Ishikawa (cell line): ENCODE results near the gene SV2C.

Source experiments
- CEBPB ChIP-seq: IDR thresholded peaks from 2 replicates; pipeline ENCODE4 v1.6.1; 2012
- CREB1 ChIP-seq: IDR thresholded peaks from 2 replicates; pipeline ENCODE4 v1.6.1; 2012; ENCODE audit warnings: low read depth
- EGR1 ChIP-seq: IDR thresholded peaks from 2 replicates; pipeline ENCODE4 v1.6.1; 2012
- EP300 ChIP-seq: IDR thresholded peaks from 2 replicates; pipeline ENCODE4 v1.6.1; 2012; ENCODE audit warnings: borderline replicate concordance
- FOXM1 ChIP-seq: IDR thresholded peaks from 2 replicates; pipeline ENCODE4 v1.6.1; 2012; ENCODE audit warnings: low read depth, borderline replicate concordance
- MAX ChIP-seq: IDR thresholded peaks from 2 replicates; pipeline ENCODE4 v1.6.1; 2012
- NFIC ChIP-seq: IDR thresholded peaks from 2 replicates; pipeline ENCODE4 v1.6.1; 2012
- RAD21 ChIP-seq: IDR thresholded peaks from 2 replicates; pipeline ENCODE4 v1.6.1; 2012; ENCODE audit warnings: low read depth
- REST ChIP-seq: IDR thresholded peaks from 2 replicates; pipeline ENCODE4 v1.6.1; 2012; ENCODE audit warnings: low read depth, mild to moderate bottlenecking
- TAF1 ChIP-seq: IDR thresholded peaks from 2 replicates; pipeline ENCODE4 v1.6.1; 2012; ENCODE audit warnings: low read depth, mild to moderate bottlenecking
- TCF12 ChIP-seq: IDR thresholded peaks from 2 replicates; pipeline ENCODE4 v1.6.1; 2012; ENCODE audit warnings: low read depth
- TEAD4 ChIP-seq: IDR thresholded peaks from 2 replicates; pipeline ENCODE4 v1.6.1; 2012
- USF1 ChIP-seq: IDR thresholded peaks from 2 replicates; pipeline ENCODE4 v1.6.1; 2012
- YY1 ChIP-seq: IDR thresholded peaks from 2 replicates; pipeline ENCODE4 v1.6.1; 2012; ENCODE audit warnings: low read depth
- ZBTB7A ChIP-seq: IDR thresholded peaks from 2 replicates; pipeline ENCODE4 v1.6.1; 2012; ENCODE audit warnings: low read depth

SV2C gene

GRCh38 chr5:76342474-76342873 is 259.3 kb downstream of the SV2C start:
- TF ChIP-seq FOXM1: no peak
- no peak for TF ChIP-seq YY1
- TF ChIP-seq CREB1: no peak
- no peak for TF ChIP-seq TCF12
- TF ChIP-seq EP300: no peak
- TF ChIP-seq EGR1: no peak

- TF ChIP-seq TCF12: no peak
- no peak for TF ChIP-seq MAX
- TF ChIP-seq EGR1: no peak
- no peak for TF ChIP-seq EP300
- no peak for TF ChIP-seq FOXM1
- no peak for TF ChIP-seq CREB1
- no peak for TF ChIP-seq YY1
- TF ChIP-seq REST: no peak
- TF ChIP-seq TAF1: no peak
- no peak for TF ChIP-seq NFIC
- TF ChIP-seq TEAD4: no peak
- TF ChIP-seq RAD21: no peak
- no peak for TF ChIP-seq USF1
- no peak for TF ChIP-seq CEBPB
- no peak for TF ChIP-seq ZBTB7A
Measured at GRCh38 chr5:76345582-76345981, 262.4 kb downstream of the SV2C start.

GRCh38 chr5:76351176-76351575 is 268.0 kb downstream of the SV2C start:
- TF ChIP-seq TAF1 (no peak), ZBTB7A (no peak), REST (no peak), RAD21 (no peak), USF1 (no peak), FOXM1 (no peak), MAX (no peak), CEBPB (no peak), TCF12 (no peak), TEAD4 (no peak), CREB1 (no peak), EGR1 (no peak)

- TF ChIP-seq TAF1: no peak
- TF ChIP-seq NFIC: no peak
- no peak for TF ChIP-seq USF1
- no peak for TF ChIP-seq EGR1
Measured at GRCh38 chr5:76351577-76351976, 268.4 kb downstream of the SV2C start.

- TF ChIP-seq YY1 (no peak), ZBTB7A (no peak), TEAD4 (no peak), USF1 (no peak), CREB1 (no peak), NFIC (no peak), FOXM1 (no peak), EP300 (no peak), TAF1 (no peak)
Measured at GRCh38 chr5:76356887-76357286, 273.7 kb downstream of the SV2C start.
